K562 (cell line): Measurements from ENCODE around the gene TRMT1. TPM values are rescaled to one million over a fixed set of nuclear protein-coding genes. Genes with fewer than 3 reads are reported as not detected.

Source experiments
- CBFA2T2 ChIP-seq: fragments of 450-650 bp; conservative IDR thresholded peaks from 2 replicates; pipeline ENCODE4 v1.6.1; 2017; ENCODE audit warnings: mild to moderate bottlenecking
- EGR1 ChIP-seq: fragments of 450-650 bp; conservative IDR thresholded peaks from 2 replicates; pipeline ENCODE4 v1.6.1; 2017; ENCODE audit warnings: mild to moderate bottlenecking
- EP300 ChIP-seq: IDR thresholded peaks from 2 replicates; pipeline ENCODE4 v1.6.1; 2012; ENCODE audit warnings: low read length, improper control_type of control experiment
- FOXA1 ChIP-seq: fragments of 450-650 bp; IDR thresholded peaks from 2 replicates; pipeline ENCODE4 v1.6.1; 2016; ENCODE audit warnings: mild to moderate bottlenecking, borderline replicate concordance
- HDAC8 ChIP-seq: fragments of 450-650 bp; IDR thresholded peaks from 2 replicates; pipeline ENCODE4 v1.6.1; 2016; ENCODE audit warnings: mild to moderate bottlenecking, missing genetic modification characterization, moderate library complexity, missing compliant biosample characterization
- HNRNPH1 ChIP-seq: fragments of 200-400 bp; formaldehyde crosslinking; optimal IDR thresholded peaks from 2 replicates; pipeline ENCODE3; 2017; ENCODE audit warnings: low read depth, mild to moderate bottlenecking, low read length, moderate library complexity
- MAFK ChIP-seq: IDR thresholded peaks from 2 replicates; pipeline ENCODE4 v1.6.1; 2011; ENCODE audit warnings: low read length, improper control_type of control experiment
- MYBL2 ChIP-seq, 2 experiments: fragments of 450-650 bp in 1 of 2; sonication (generic) in 1 of 2; formaldehyde crosslinking in 1 of 2; IDR thresholded peaks; 2 replicates each; pipeline versions ENCODE4 v1.6.1 to v1.8.1; 2017 to 2022; ENCODE audit warnings: borderline replicate concordance in 1 of 2, inconsistent platforms in 1 of 2, low read depth in 1 of 2, mild to moderate bottlenecking in 1 of 2, missing genetic modification reagents in 1 of 2, moderate library complexity in 1 of 2
- NFE2 ChIP-seq: IDR thresholded peaks from 2 replicates; pipeline ENCODE4 v1.6.1; 2014; ENCODE audit warnings: antibody characterized with exemption, low read depth
- PYGO2 ChIP-seq: fragments of 450-650 bp; IDR thresholded peaks from 2 replicates; pipeline ENCODE4 v1.6.1; 2016; ENCODE audit warnings: mild to moderate bottlenecking, missing genetic modification characterization, moderate library complexity, missing compliant biosample characterization
- RNF2 ChIP-seq: sonication (generic); IDR thresholded peaks from 2 replicates; pipeline ENCODE4 v1.6.1; 2016
- RUNX1 ChIP-seq: sonication (generic); IDR thresholded peaks from 2 replicates; pipeline ENCODE4 v1.6.1; 2016; ENCODE audit warnings: antibody characterized with exemption, low read depth
- SNRNP70 ChIP-seq: fragments of 200-400 bp; formaldehyde crosslinking; optimal IDR thresholded peaks from 2 replicates; pipeline ENCODE3; 2017; ENCODE audit warnings: low read depth, low read length
- SRSF1 ChIP-seq: fragments of 200-400 bp; formaldehyde crosslinking; IDR thresholded peaks from 2 replicates; pipeline ENCODE4 v1.6.1; 2017; ENCODE audit warnings: mild to moderate bottlenecking, low read depth, low read length, moderate library complexity
- TRIM24 ChIP-seq, 2 experiments: fragments of 450-650 bp; IDR thresholded peaks; 2 replicates each; pipeline ENCODE4 v1.6.1; 2016
- ZBTB17 ChIP-seq: fragments of 450-650 bp; formaldehyde crosslinking; IDR thresholded peaks from 2 replicates; pipeline ENCODE4 v1.4.0; 2020; ENCODE audit warnings: mild to moderate bottlenecking
- ZNF766 ChIP-seq: fragments of 200-800 bp; sonication (Bioruptor generic); conservative IDR thresholded peaks from 2 replicates; pipeline ENCODE4 v1.6.1; 2016; ENCODE audit warnings: missing genetic modification characterization, missing compliant biosample characterization
- polyA plus RNA-seq, 8 experiments: library from polyadenylated mRNA; depleted of rRNA in 4 of 8; stranded (reverse) in 5 of 8; unstranded in 3 of 8; fragments of >200 nt; fragmentation: Nextera tagmentation in 2 of 8; fragmentation: Illumina TruSeq in 1 of 8; extraction: Ambion mirVana in 2 of 8; extraction: Trizol in 1 of 8; gene quantifications; 2 replicates each; pipeline versions ENCODE4 v1.2.1 to v1.2.3, GENCODE V29; 2011 to 2014; ENCODE audit warnings: inconsistent platforms in 1 of 8, missing spikeins in 1 of 8
- total RNA-seq, 7 experiments: library from RNA; depleted of rRNA in 6 of 7; stranded (reverse); fragments of >200 nt in 6 of 7; fragmentation: Illumina TruSeq in 2 of 7; extraction: Trizol in 2 of 7; gene quantifications; 2 replicates each; pipeline versions ENCODE4 v1.2.1 to v1.2.3, GENCODE V29; 2011 to 2021; ENCODE audit warnings: low replicate concordance in 1 of 7
- TF ChIP-seq, protein P1 (sequence below): fragments of 250-450 bp; sonication (Bioruptor Pico); IDR thresholded peaks from 2 replicates; pipeline ENCODE4 v1.5.0; 2020; ENCODE audit warnings: mild to moderate bottlenecking, borderline replicate concordance
- TF ChIP-seq, protein P2 (sequence below): sonication (generic); formaldehyde crosslinking; IDR thresholded peaks from 2 replicates; pipeline ENCODE4 v1.8.1; 2022; ENCODE audit warnings: missing genetic modification reagents
- TF ChIP-seq, protein P3 (sequence below): fragments of 250-450 bp; sonication (Bioruptor Pico); IDR thresholded peaks from 2 replicates; pipeline ENCODE4 v1.4.0; 2020
- TF ChIP-seq, protein P4 (sequence below), 3 experiments: fragments of 200-800 bp in 1 of 3; fragments of 250-450 bp in 1 of 3; fragments of 450-650 bp in 1 of 3; sonication (Bioruptor Pico) in 1 of 3; sonication (Bioruptor generic) in 1 of 3; formaldehyde crosslinking in 1 of 3; IDR thresholded peaks; 2 replicates each; pipeline versions ENCODE4 v1.6.1 to v1.8.0; 2016 to 2022; ENCODE audit warnings: mild to moderate bottlenecking in 2 of 3, missing genetic modification characterization in 2 of 3, missing compliant biosample characterization in 1 of 3, moderate library complexity in 1 of 3

TRMT1 gene
- total and polyA plus RNA-seq, 9 of the 15 experiments (the other 6 are each of a cell fraction or from before 2014, with no cell fraction given) = 5.8 to 158 (median 54.3) TPM

DNA sequence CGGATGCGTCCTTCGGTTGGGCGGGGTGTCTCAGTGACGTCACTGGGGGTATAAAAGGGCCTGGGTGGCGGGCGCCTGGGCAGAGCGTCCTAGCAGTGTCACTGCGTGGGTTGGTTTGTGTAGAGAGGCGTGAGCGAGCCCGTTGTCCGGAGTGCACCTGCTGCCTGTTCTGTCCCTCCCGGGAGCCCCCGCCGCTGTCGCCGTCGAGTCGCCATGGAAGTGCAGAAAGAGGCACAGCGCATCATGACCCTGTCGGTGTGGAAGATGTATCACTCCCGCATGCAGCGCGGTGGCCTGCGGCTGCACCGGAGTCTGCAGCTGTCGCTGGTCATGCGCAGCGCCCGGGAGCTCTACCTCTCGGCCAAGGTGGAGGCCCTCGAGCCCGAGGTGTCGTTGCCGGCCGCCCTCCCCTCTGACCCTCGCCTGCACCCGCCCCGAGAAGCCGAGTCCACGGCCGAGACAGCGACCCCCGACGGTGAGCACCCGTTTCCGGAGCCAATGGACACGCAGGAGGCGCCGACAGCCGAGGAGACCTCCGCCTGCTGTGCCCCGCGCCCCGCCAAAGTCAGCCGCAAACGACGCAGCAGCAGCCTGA is 36.5 kb upstream of the TRMT1 start (continued):
- TF ChIP-seq, protein P1, sequence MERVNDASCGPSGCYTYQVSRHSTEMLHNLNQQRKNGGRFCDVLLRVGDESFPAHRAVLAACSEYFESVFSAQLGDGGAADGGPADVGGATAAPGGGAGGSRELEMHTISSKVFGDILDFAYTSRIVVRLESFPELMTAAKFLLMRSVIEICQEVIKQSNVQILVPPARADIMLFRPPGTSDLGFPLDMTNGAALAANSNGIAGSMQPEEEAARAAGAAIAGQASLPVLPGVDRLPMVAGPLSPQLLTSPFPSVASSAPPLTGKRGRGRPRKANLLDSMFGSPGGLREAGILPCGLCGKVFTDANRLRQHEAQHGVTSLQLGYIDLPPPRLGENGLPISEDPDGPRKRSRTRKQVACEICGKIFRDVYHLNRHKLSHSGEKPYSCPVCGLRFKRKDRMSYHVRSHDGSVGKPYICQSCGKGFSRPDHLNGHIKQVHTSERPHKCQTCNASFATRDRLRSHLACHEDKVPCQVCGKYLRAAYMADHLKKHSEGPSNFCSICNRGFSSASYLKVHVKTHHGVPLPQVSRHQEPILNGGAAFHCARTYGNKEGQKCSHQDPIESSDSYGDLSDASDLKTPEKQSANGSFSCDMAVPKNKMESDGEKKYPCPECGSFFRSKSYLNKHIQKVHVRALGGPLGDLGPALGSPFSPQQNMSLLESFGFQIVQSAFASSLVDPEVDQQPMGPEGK (CRISPR knock-in tag) = no peak
- TF ChIP-seq, protein P2, sequence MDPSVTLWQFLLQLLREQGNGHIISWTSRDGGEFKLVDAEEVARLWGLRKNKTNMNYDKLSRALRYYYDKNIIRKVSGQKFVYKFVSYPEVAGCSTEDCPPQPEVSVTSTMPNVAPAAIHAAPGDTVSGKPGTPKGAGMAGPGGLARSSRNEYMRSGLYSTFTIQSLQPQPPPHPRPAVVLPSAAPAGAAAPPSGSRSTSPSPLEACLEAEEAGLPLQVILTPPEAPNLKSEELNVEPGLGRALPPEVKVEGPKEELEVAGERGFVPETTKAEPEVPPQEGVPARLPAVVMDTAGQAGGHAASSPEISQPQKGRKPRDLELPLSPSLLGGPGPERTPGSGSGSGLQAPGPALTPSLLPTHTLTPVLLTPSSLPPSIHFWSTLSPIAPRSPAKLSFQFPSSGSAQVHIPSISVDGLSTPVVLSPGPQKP (CRISPR knock-in tag) = no peak
- TF ChIP-seq HDAC8 (tag) (no peak), NFE2 (peak; percentile 49; the same call in 1 of the 2 replicates), SNRNP70 (no peak), RUNX1 (peak; percentile 18; the same call in 1 of the 2 replicates), HNRNPH1 (no peak), FOXA1 (no peak), MAFK (peak; percentile 24; the same call in 1 of the 2 replicates), MYBL2 (IDR thresholded peaks at IDR 0.05; ENCODE audit: low read depth) (no peak), MYBL2 (CRISPR knock-in tag; IDR thresholded peaks at IDR 0.05; ENCODE audit: borderline replicate concordance) (no peak), ZBTB17 (peak; percentile 82), EP300 (0 out of 2 replicates have a peak, but pooled peaks have one; percentile 31), PYGO2 (no peak), RNF2 (peak; percentile 96), TRIM24 (IDR thresholded peaks at IDR 0.05) (peak in 1 of 2 experiments; percentile 41; a peak in 2 of 4 replicates), ZNF766 (CRISPR knock-in tag) (0 out of 2 replicates have a peak, but pooled peaks have one; percentile 28), EGR1 (peak; percentile 89), CBFA2T2 (no peak), SRSF1 (peak; percentile 92; the same call in 1 of the 2 replicates)
- TF ChIP-seq, protein P3, sequence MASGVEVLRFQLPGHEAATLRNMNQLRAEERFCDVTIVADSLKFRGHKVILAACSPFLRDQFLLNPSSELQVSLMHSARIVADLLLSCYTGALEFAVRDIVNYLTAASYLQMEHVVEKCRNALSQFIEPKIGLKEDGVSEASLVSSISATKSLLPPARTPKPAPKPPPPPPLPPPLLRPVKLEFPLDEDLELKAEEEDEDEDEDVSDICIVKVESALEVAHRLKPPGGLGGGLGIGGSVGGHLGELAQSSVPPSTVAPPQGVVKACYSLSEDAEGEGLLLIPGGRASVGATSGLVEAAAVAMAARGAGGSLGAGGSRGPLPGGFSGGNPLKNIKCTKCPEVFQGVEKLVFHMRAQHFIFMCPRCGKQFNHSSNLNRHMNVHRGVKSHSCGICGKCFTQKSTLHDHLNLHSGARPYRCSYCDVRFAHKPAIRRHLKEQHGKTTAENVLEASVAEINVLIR (CRISPR knock-in tag) = peak; percentile 89
- TF ChIP-seq, protein P4, sequence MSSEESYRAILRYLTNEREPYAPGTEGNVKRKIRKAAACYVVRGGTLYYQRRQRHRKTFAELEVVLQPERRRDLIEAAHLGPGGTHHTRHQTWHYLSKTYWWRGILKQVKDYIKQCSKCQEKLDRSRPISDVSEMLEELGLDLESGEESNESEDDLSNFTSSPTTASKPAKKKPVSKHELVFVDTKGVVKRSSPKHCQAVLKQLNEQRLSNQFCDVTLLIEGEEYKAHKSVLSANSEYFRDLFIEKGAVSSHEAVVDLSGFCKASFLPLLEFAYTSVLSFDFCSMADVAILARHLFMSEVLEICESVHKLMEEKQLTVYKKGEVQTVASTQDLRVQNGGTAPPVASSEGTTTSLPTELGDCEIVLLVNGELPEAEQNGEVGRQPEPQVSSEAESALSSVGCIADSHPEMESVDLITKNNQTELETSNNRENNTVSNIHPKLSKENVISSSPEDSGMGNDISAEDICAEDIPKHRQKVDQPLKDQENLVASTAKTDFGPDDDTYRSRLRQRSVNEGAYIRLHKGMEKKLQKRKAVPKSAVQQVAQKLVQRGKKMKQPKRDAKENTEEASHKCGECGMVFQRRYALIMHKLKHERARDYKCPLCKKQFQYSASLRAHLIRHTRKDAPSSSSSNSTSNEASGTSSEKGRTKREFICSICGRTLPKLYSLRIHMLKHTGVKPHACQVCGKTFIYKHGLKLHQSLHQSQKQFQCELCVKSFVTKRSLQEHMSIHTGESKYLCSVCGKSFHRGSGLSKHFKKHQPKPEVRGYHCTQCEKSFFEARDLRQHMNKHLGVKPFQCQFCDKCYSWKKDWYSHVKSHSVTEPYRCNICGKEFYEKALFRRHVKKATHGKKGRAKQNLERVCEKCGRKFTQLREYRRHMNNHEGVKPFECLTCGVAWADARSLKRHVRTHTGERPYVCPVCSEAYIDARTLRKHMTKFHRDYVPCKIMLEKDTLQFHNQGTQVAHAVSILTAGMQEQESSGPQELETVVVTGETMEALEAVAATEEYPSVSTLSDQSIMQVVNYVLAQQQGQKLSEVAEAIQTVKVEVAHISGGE (CRISPR knock-in tag; IDR thresholded peaks at IDR 0.05) = peak in 1 of 3 experiments; percentile 28; a peak in 1 of 6 replicates
